CD4-positive, alpha-beta T cell treated with Interleukin-15 for 1 hour (primary cell): ENCODE measurements around the gene EEF1AKMT3.
A peak's percentile ranks its signal among the peaks of the same experiment; 100 is the strongest.

Source experiments
- DNase-seq: peaks from one replicate; pipeline ENCODE4 v3.0.0-alpha.2; 2020

EEF1AKMT3 gene

DNA sequence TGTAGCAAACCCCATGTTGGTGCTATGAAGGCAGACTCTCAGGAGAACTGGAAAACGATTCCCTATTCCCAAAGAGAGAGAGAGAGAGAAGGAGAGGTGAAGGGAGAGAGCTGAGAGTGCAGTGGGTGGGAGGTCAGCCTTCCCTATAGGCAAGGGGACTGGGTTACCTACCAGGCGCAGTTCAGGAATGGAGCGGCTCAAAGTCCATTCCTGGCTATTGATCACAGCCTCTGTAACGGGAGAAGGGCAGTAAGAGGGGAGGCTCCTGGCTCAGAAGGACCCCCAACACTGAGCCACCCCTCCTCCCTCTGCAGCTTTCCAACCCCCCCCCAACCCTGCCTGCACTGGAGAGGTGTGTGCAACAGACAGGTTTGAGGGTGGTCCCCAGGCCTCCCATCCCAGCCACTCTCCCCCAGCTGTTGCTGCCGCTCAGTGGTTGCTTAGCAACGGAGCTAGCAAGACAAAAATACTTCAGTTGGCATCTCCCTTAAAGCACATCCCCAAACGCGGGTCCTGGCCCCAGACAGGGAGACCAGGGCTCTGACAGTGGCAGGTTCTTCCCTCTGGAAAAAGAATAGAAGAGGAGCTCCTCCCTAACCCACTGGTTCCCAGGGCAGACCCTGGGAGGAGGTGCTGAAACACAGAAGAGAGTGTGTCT lies 37.1 kb upstream of the EEF1AKMT3 start:
- no peak for DNase-seq

DNA sequence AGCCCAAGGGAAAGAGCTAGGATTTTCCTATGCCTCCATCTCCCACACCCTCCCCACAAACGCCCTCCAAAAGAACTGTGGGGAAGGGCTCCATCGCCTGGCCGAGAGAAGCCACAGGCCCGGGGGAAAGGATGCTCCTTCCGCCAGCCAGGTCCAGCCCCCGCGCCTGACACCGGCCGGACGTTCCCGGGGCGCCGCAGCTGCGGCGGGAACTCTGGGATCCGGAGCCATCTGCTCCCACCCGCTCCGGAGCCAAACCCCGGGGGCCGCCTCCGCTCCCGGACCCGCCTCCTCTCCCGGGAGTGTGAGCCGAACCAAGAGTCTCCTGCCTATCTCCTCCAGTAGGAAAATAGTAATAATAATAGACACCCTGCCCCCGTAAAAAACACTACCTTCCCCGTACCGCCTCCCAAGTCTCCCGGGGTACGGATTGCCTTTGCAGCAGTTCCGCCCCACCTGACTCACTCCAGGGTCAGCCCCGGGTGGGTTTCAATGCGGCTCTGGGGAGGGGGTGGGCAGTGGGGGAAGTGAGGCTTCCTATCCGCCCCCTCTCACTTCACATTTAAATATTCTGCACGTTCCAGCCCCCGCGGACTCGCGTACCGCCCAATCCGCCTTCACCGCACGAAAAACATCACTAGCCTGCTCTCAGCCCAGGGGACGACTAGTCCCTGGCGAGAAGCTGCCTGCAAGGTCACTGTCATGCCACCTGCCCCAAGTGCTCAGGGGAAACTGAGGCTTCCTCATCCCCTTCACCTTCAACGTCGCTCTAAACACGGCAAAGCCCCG lies 36.3 kb upstream of the EEF1AKMT3 start:
- no peak for DNase-seq

DNA sequence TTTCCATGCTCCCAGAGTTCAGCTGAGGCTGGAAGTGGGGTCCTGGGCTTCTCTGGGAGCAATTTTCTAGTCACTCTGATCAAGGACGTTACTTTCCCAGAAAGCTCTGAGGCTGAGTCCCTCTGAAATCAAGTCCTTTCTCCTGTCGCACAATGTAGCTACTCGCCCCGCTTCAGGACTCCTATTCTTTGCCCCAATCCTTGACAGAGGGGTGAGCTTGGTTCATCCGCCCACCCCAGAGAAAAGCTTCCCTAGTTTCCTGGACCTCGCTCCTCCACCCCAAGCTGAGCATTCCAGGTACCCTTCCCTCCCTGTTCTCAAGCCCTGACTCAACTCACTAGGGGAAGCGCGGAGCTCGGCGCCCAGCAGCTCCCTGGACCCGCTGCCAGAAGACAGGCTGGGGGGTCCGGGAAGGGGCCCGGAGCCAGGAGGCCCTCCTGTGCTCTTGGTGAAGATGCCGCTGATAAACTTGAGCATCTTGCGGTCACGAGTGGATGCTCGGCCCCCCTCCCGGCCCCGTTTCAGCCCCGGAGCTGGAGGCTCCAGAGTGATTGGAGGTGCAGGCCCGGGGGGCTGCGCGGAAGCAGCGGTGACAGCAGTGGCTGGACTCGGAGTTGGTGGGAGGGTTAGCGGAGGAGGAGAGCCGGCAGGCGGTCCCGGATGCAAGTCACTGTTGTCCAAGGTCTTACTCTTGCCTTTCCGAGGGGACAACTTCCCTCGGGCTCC lies 35.5 kb upstream of the EEF1AKMT3 start:
- no peak for DNase-seq

DNA sequence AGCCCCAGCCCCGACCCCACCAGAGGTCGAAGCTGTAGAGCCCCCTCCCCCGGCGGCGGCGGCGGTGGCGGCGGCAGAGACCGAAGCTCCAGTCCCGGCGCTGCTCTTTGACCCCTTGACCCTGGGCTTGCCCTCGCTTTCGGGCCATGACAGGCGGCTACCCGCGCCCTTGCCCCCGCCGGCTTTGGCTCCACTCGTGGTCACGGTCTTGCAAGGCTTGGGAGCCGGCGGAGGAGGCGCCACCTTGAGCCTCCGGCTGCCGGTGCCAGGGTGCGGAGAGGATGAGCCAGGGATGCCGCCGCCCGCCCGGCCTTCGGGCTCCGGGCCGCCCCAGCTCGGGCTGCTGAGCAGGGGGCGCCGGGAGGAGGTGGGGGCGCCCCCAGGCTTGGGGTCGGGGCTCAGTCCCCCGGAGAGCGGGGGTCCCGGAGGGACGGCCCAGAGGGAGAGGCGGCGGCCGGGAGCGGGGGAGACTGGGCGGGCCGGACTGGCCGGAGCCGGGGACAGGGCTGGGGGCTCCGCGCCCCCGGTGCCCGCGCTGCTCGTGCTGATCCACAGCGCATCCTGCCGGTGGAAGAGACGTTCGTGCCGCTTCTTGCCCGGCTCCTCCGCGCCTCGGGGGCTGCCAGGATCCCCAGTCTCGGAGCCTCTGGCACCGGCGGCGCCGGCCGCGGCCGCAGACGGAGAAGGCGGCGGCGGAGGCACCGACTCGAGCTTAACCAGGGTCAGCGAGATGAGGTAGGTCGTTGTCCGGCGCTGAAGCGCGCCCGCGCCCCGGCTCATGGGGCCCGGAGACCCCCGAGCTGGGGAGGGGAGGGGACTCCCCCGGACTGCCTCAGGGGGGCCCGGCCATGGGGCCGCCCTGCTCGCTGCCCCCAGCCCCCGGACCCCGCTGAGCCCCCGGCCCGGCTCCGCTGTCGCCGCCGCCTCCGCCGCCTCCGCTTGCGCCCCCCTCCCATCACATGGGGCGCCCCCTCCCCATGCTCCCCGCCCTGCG lies 34.6 kb upstream of the EEF1AKMT3 start:
- DNase-seq, result no peak

DNA sequence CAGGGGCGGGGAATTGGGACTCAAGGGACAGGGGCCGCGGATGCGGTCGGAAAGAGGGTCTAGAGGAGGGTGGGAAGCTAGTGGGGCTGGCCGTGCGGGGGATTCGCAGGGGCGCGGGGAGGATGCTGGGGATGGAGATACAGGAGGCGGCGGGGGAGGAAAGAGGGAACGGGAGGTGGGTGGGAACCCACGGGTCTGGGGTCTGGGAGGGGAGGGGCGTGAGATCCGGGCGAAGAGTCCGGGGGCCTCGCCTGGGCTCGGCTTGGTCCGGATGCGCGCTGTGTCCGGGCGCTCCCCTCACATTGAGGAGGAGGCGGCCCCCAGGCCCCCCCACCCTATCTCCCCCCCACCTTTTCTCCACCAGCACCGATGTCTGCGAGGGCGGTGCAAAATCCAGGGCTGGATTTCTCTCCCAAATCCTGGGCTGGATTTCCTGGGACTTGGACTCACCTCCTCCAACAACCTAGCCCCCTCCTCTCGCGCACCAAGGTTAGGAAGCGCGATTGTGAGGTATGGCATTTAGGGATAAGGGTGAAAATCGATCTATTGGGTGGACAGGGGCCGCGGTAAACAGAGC lies 33.7 kb upstream of the EEF1AKMT3 start, which contains the start of gene AGAP2:
Gene AGAP2 (minus strand): TSS at position 82 of the 577 bp plus-strand sequence. CDS start 496 bp downstream, outside the sequence.
- DNase-seq, result no peak

DNA sequence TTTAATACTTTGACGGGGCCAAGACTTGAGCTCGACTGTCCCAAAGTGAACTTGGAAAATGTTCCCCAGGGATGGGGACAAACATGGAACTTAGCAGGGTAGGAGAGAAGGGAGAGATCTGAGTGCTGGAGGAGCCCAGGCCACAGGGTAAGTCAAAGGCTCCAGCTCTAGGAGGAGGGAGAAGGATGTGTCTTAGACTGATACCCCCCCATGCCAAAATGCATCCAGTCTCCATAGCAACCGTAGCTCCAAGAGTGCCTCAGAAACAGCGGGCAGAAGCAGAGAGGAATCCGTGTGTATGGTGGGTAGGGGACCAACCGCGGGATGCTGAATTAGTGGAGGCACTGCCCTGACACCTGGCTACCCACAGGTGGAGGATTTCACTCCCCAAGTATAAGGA lies 33.0 kb upstream of the EEF1AKMT3 start:
- DNase-seq, result no peak

DNA sequence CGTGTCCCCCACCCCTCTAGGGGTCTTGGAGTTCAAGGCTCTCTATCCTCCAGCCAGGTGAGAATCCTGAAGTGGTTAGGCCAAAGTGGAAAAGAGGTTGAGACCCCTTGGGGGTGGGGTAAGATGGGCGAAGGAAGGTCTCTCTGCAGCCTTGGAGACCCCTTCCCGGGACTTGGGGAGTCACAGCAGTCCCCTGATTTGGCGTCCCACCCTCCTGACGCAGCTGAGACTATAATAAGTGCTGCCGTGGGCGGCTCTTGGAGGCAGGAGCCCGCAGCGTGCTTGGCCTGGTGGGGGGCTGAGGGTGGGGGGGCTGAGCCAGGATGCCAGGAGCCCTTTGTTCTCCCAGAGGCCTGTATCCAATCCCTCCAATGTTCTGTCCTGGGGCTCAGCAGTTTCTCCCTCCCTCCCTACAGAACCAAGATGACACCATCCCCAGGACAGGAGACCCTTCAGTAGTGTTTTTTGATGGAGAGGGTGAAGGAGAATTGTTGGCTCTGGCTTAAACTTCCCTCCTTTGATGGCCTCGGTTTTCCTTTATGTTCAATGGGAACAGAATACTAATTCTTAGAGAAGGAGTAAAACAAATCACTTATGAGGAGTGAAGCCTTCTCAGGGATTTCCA lies 32.4 kb upstream of the EEF1AKMT3 start:
- no peak for DNase-seq

DNA sequence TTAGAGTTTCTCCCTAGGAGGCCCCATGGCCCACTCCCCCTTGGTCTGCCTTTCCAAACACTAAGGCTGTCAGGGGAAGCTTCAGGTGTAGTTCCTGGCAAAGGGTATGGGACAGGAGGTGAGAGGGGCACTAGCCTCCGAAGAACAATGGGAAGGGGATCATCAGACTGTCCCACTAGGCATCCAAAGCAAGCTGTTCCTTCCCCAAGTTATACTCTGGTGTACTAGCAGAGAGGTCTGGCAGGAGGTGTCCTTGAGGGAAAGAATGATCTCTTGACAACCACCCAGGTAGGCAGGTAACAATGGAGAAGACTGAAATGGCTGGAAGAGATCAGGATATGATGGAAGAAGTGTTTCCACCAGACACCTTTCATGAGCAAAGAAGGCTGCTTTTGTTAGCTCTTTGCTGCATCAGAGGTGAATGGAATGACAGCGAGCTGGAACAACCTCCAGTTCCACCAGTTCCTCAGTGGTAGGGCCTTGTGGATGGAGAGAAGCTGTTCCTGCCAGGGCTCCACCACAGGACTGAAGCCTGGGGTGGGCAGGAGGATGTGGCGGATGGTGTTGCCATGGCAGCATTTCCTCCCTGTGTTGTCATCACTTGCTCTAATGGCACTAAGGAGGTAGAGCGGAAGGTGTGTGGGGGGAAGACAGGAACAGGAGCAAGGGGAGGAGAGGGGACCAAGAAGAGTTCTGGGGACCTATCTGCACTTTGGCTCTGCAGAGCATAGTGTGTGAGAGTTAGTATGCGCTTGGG lies 31.6 kb upstream of the EEF1AKMT3 start:
- peak; percentile 88 for DNase-seq

DNA sequence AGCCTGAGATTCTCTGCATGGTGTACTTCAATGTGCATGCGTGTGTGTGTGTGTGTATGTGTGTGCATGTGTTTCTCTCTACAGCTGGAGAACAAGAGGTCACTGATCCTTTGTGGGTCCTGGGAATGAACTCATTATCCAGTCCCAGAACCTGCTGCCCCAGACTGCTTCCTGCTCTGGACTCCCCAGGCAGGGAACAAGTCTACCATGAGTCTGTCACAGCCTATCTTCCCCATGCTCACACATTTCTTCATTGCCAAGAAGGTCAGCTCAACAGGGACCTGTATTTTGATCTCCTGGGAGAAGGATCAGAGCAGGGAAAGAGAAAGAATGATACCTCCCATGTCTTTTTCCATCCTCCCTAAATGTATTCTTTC lies 31.0 kb upstream of the EEF1AKMT3 start:
- no peak for DNase-seq

DNA sequence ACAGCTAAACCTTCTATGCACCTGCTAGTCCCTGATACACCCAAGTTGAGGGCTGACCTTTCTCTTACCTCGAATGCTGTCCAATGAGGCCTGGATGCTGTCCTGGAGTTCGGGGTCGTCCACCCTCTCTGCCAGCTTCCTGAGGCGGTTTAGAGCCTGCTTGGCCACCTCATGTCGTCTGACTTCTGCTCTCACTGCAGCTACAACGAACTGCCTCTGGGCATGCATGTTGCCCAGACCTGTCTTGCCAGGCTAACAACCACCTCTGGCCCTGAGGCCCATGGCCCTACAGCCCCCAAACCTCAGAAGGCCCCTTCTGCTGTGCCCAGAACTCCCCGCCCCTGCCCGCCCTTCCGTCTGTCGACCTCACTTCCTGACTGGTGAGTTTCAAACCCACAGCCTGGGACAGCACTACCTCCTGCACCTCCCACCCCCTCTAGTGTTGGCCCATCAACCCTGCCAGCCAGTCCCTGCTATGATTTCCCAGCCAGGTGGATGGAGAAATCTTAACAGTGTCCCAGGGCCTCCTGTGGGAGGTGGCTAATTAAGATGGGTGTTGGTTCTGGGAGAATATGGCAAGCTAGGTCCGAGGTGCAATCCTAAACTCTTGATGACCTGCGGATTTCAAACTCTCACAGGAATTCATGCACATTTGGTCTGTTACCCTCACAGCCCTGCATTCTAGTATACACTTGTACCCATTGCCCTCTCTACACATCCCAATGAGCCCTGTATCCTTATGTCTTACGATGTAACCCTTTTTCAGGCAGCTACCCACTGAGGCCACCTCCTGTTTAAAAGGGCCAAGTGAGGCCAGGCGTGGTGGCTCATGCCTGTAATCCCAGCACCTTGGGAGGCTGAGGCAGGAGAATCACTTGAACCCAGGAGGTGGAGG lies 30.3 kb upstream of the EEF1AKMT3 start:
- DNase-seq, result peak; percentile 88

DNA sequence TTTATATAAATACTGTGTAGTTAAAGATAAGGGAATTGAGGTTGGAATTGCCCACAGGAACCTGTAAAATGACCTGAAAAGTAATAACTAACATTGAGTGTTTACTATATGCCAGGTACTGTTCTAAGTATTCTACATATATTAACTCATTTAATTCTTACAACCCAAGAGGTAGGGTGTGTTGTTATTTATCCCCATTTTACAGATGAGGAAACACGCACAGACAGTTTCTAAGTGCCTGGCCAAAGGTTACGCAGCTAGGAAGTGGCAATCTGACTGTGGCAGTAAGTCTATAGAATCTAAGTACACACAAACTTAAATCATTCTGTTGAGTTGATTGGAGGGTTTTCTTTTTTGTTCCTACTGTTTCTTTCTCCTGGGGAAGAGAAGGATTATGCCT lies 28.6 kb upstream of the EEF1AKMT3 start:
- no peak for DNase-seq

DNA sequence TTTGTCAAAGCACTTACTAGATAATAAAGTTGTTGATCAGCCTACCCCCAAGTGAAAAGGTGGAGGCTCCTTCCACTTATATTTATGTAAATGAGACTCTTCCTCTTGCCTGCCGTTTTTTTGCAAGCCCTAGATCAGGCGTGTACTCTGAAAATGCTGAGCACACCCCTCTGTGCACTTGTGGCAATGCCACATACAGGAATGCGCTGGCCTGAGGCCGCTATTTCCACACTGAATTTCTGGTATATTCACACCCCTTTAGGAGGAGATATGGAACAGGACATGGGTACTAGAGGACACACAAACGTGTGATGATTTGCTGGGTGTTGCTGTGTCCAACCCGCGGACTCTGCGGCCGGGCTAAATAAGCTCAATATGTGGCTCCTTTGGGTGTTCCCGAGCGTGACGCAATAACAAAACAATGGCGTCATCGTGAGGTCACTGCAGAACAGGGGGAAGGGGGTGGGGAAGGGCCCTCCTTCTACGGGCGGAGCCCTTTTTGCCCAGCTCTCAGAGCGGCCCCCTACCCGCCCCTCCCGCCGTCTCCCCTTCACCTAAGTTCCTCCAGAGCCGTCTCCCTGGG lies 28.1 kb upstream of the EEF1AKMT3 start:
- DNase-seq, result peak; percentile 87

DNA sequence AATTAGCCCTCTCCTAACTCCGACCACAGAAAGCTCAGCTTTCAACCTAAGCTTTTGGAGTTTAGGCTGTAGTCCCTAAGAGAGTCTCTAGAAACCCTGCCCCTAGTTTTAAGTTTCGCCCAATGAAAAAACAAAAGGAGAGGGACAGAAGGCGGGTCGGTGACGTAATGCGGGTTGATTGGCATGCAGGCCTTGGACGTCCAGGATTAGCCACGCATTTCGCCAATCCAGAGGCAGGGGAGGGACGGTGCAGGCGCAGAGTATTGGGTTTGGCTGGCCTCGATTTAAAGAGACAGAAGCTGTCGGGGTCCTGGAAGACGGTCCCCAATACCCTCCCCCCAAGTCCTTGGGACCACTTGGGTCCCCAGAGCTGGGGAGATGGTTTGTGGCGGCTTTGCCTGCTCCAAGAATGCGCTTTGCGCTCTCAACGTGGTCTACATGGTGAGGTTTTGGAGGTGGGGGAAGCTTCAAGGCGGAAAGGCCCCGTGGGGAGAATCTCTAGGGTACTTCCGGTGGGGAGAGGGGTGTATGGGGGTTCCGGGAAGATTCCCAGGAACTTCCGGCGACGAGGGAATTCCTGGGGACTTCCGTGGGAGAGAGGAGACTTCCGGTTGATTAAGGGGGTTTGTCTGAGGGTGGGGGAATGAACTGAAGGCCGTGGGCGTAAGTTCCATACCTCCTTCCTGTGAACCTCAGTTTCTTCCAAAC lies 27.5 kb upstream of the EEF1AKMT3 start, which contains the start of gene TSPAN31:
Gene TSPAN31 (plus strand): TSS at position 263 of the 708 bp plus-strand sequence. CDS start 116 bp downstream, at position 379.
- DNase-seq, result peak; percentile 97

DNA sequence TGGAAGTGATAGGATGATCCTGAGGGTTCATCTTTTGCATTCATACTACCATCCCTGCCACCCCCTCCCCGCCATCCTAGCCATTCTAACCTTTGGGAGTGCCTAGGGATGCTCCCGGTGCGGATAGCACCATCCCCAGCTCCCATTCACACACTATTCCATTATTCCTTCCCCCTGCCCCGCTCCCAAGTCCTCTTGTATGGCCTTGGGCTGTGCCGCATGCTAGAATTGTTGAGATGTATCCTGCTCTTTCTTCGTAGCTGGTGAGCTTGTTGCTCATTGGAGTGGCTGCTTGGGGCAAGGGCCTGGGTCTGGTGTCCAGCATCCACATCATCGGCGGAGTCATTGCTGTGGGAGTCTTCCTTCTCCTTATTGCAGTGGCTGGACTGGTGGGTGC lies 26.9 kb upstream of the EEF1AKMT3 start:
- DNase-seq, result no peak

DNA sequence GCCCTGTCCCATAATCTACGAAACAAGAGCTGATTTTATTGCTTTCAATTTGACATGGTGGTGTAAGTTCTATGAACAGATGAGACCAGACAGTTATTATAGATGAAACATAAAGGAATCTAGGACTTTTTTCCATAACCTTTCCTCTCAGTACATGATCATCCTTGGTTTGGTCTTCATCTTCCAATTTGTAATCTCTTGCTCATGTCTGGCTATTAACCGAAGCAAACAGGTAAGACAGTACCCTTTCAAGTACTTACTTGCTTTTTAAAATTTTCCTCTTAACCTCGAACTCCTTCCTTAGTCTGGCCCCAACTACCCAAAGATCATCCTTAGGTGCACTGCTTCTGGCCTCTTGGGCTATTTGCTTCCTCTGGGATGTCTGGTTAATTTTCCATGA lies 26.4 kb upstream of the EEF1AKMT3 start:
- DNase-seq, result no peak

DNA sequence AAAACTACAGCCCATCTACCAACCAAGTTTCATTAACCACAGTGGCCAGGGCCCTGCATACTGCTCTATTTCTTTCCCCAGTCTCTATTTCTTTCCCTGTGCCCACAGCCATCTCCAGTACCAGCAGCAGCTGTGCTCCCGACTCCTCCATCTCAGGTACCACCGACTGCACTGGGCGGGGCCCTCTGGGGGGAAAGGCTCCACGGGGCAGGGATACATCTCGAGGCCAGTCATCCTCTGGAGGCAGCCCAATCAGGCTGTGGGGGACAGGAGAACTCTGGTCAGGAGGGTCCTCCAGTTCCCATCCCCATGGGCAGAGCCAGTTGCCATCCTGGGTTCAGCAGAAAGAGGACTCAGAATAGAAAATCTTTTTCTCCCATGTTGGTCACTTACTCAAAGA lies 23.4 kb upstream of the EEF1AKMT3 start:
- no peak for DNase-seq

DNA sequence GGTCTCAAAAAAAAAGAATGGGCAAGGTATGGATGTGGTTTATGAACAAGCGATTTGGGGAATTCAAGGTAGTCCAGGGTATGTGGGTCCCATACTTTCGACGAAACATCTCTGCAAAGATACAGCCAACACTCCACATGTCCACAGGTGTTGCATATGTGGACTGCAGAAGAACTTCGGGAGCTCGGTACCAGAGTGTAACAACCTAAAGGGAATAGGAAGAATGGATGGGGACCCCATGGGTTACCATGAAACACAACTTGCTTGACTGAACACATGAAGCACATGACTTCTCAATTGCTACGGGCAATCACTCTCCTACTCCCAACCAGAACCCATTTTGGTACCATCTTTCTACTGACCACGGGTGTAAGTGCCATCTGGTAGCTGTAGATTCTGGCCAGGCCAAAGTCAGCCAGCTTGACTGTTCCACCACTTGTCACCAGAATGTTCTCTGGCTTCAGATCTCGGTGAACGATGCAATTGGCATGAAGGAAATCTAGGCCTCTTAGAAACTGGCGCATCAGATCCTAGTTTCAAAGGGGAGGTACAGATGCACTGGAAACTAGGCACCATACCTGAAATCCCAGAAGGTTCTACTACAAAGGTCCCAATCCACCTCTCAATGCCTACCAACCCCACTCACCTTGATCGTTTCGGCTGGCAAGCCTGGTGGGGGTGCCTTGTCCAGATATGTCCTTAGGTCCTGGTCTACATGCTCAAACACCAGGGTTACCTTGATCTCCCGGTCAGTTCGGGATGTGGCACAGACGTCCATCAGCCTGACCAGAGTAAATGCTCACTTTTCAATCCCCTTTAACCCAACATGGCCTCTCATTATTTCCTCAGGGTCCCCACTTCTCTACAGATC lies 21.6 kb upstream of the EEF1AKMT3 start:
- no peak for DNase-seq

DNA sequence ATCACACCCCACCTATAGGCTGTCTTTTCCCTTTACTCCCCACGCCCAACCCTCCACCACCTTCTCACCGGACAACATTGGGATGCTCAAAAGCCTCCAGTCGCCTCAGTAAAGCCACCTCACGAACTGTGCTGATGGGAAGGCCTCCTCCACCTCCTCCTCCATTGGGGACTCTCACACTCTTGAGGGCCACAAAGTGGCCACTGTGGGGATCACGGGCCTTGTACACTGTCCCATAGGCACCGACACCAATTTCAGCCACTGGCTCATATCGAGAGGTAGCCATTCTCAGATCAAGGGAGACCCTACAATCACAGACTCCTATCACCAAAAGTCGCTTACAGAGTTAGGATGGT lies 21.0 kb upstream of the EEF1AKMT3 start:
- DNase-seq, result no peak
